ENCODE measurements around the gene ZNF618. TPM values are rescaled to one million over a fixed set of nuclear protein-coding genes. Genes with fewer than 3 reads are reported as not detected.

ZNF618 gene
- total RNA-seq, 1 experiment from 2014 or later, result 1.8 TPM

DNA sequence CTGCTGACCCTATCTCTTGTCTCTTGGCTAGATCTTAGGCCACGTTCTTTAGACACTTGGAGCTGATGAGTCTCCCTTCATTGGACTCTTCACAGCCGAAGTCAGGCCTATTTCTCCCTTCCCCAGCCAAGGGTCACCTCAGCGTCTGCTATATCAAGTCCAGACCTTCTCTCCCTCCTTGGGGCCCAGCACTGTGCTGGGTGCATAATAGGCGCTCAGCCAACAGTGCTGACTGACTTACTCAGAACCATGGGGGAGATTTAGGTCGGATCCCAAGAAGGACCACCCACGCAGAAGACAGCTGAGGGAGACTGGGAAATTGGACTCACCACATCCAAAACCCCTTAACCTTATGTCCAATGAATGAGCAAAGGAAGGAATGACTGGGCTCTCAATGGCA lies 207.6 kb downstream of the ZNF618 start:
- intact Hi-C loops (cut with micrococcal nuclease; ENCODE audit: unreplicated experiment), result loop anchor here (5.0 kb wide), 1 partner anchor 219 kb away; no protein-coding TSS in a partner anchor
- TF ChIP-seq SIN3A (IDR thresholded peaks at IDR 0.05; ENCODE audit: borderline replicate concordance, insufficient read depth, low read depth, low read length) (no peak), POLR2AphosphoS5 (IDR thresholded peaks at IDR 0.05; ENCODE audit: low read depth, low read length) (no peak), TCF7L2 (IDR thresholded peaks at IDR 0.05; ENCODE audit: low read depth, low read length) (no peak)
- TF ChIP-seq, protein P1, sequence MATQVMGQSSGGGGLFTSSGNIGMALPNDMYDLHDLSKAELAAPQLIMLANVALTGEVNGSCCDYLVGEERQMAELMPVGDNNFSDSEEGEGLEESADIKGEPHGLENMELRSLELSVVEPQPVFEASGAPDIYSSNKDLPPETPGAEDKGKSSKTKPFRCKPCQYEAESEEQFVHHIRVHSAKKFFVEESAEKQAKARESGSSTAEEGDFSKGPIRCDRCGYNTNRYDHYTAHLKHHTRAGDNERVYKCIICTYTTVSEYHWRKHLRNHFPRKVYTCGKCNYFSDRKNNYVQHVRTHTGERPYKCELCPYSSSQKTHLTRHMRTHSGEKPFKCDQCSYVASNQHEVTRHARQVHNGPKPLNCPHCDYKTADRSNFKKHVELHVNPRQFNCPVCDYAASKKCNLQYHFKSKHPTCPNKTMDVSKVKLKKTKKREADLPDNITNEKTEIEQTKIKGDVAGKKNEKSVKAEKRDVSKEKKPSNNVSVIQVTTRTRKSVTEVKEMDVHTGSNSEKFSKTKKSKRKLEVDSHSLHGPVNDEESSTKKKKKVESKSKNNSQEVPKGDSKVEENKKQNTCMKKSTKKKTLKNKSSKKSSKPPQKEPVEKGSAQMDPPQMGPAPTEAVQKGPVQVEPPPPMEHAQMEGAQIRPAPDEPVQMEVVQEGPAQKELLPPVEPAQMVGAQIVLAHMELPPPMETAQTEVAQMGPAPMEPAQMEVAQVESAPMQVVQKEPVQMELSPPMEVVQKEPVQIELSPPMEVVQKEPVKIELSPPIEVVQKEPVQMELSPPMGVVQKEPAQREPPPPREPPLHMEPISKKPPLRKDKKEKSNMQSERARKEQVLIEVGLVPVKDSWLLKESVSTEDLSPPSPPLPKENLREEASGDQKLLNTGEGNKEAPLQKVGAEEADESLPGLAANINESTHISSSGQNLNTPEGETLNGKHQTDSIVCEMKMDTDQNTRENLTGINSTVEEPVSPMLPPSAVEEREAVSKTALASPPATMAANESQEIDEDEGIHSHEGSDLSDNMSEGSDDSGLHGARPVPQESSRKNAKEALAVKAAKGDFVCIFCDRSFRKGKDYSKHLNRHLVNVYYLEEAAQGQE (IDR thresholded peaks at IDR 0.05; ENCODE audit: insufficient read depth in 1 of 2, low read depth in 2 of 2, low read length in 1 of 2), result no peak
- TF ChIP-seq, protein P2, sequence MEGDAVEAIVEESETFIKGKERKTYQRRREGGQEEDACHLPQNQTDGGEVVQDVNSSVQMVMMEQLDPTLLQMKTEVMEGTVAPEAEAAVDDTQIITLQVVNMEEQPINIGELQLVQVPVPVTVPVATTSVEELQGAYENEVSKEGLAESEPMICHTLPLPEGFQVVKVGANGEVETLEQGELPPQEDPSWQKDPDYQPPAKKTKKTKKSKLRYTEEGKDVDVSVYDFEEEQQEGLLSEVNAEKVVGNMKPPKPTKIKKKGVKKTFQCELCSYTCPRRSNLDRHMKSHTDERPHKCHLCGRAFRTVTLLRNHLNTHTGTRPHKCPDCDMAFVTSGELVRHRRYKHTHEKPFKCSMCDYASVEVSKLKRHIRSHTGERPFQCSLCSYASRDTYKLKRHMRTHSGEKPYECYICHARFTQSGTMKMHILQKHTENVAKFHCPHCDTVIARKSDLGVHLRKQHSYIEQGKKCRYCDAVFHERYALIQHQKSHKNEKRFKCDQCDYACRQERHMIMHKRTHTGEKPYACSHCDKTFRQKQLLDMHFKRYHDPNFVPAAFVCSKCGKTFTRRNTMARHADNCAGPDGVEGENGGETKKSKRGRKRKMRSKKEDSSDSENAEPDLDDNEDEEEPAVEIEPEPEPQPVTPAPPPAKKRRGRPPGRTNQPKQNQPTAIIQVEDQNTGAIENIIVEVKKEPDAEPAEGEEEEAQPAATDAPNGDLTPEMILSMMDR (IDR thresholded peaks at IDR 0.05), result no peak
- no peaks in the 10 kb centered on the region for H3K9me3 ChIP-seq (ENCODE audit: control insufficient read depth, insufficient read depth, low read depth, low read length)

DNA sequence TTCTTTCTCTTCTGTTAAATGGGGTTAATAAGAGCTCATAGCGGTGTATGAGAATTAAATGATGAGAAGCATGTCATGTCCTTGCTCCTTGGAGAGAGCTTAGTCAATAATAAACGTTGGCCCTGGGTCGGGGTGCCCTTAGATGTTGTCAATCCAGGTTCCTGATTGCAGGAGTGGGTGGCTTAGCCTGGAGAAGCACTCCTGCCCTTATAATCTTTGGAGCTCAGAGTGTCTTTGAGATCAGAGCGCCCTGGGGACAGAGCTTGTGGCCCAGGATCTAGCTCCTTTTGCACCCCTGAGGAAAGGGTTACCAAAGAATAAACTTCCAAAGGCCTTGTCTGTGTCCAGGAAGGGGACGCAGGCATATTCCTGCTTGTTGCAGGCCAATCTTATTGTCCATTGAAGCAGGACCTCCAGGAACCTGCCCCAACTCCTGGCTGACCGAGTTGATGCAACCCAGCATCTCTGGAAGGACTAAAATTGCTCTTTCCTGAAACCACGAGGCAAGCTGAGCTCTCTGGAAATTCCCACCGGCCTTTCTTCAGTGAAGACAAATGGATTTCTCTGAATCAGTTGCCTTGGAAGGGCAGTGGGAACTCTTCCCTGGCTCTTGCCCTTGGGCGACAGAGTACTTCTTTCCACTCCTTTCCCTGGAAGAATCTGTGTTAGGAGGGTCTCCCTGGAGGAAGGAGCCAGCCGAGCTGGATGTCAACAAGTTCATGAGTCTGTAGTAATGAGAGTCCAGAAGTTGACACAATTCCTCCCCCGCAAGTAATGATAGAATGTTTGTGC lies 208.4 kb downstream of the ZNF618 start:
- ChIA-PET CTCF (no interaction called here), POLR2A (no interaction called here)
- Histone ChIP-seq H3K36me3 (ENCODE audit: control insufficient read depth, insufficient read depth, low read length) (no peaks in the 10 kb centered on the region), H3K4me1 (ENCODE audit: control insufficient read depth, insufficient read depth, low read length) (no peaks in the 10 kb centered on the region), H3K4me3 (ENCODE audit: low read depth in 2 of 2, low read length in 2 of 2) (no peak overlapping the region), H3K27me3 (ENCODE audit: control insufficient read depth, insufficient read depth, low read length) (no peaks in the 10 kb centered on the region), H3K27ac (ENCODE audit: low read length) (no peak overlapping the region), H3K9me3 (ENCODE audit: control insufficient read depth, insufficient read depth, low read depth, low read length) (no peaks in the 10 kb centered on the region)
- intact Hi-C loops (cut with micrococcal nuclease; ENCODE audit: unreplicated experiment) (loop anchor here (5.0 kb wide), 1 partner anchor 218 kb away; no protein-coding TSS in a partner anchor), in situ Hi-C loops (cut with HindIII; ENCODE audit: low pct_unique_long_range_greater_than_20kb, low sequenced_read_pairs) (no loop called here)
- DNase-seq (ENCODE audit: low read depth, low spot score) (no peak), ATAC-seq (no peak)
- no peak for TF ChIP-seq POLR2AphosphoS5 (IDR thresholded peaks at IDR 0.05; ENCODE audit: low read depth, low read length)
- TF ChIP-seq, protein P1 (IDR thresholded peaks at IDR 0.05; ENCODE audit: insufficient read depth in 1 of 2, low read depth in 2 of 2, low read length in 1 of 2), result no peak
- TF ChIP-seq TCF7L2 (IDR thresholded peaks at IDR 0.05; ENCODE audit: low read depth, low read length), result no peak
- TF ChIP-seq, protein P2 (IDR thresholded peaks at IDR 0.05), result no peak
- TF ChIP-seq SIN3A (IDR thresholded peaks at IDR 0.05; ENCODE audit: borderline replicate concordance, insufficient read depth, low read depth, low read length), result no peak
- BruUV-seq (replicated peaks), result no TSS peak

More for the DNA sequence above, 207.6 kb downstream of the ZNF618 start:
- in situ Hi-C loops (cut with HindIII; ENCODE audit: low pct_unique_long_range_greater_than_20kb, low sequenced_read_pairs), result no loop called here
- Histone ChIP-seq H3K4me3 (ENCODE audit: low read depth in 2 of 2, low read length in 2 of 2) (no peak overlapping the region), H3K27ac (ENCODE audit: low read length) (no peak overlapping the region), H3K4me1 (ENCODE audit: control insufficient read depth, insufficient read depth, low read length) (no peaks in the 10 kb centered on the region), H3K27me3 (ENCODE audit: control insufficient read depth, insufficient read depth, low read length) (no peaks in the 10 kb centered on the region), H3K36me3 (ENCODE audit: control insufficient read depth, insufficient read depth, low read length) (no peaks in the 10 kb centered on the region)
- ChIA-PET POLR2A (no interaction called here), CTCF (interaction anchor here (0.6 to 2.5 kb wide), 2 partner anchors 24 to 49 kb away, joined by 5 to 17 read pairs; no protein-coding TSS in a partner anchor)
- ATAC-seq, result no peak
- DNase-seq (ENCODE audit: low read depth, low spot score), result no peak
- BruUV-seq (replicated peaks), result no TSS peak

Measured in Panc1 (cell line).